Stimulated activated naive CD8-positive, alpha-beta T cell treated with anti-CD3 and anti-CD28 coated beads, Interleukin-15, Interleukin-2, amounts not matched to agents 100 ng/mL and 50 ng/mL, for 24 hours (primary cell): ENCODE results near the gene ETV5.

Source experiments
- H3K27ac Mint-ChIP-seq: one replicate; pipeline ENCODE4 v1.8.0; 2021; ENCODE audit warnings: mild to moderate bottlenecking, mixed read lengths
- H3K27me3 Mint-ChIP-seq: one replicate; pipeline ENCODE4 v1.8.0; 2021; ENCODE audit warnings: mixed read lengths
- H3K36me3 Mint-ChIP-seq: one replicate; pipeline ENCODE4 v1.8.0; 2021; ENCODE audit warnings: low read depth, mixed read lengths
- H3K4me1 Mint-ChIP-seq: one replicate; pipeline ENCODE4 v1.8.0; 2021; ENCODE audit warnings: low read depth, mixed read lengths
- H3K4me3 Mint-ChIP-seq: one replicate; pipeline ENCODE4 v1.8.0; 2021; ENCODE audit warnings: mild to moderate bottlenecking, mixed read lengths
- H3K9me3 Mint-ChIP-seq: one replicate; pipeline ENCODE4 v1.8.0; 2021; ENCODE audit warnings: mixed read lengths

ETV5 gene

GRCh38 chr3:186094271-186094670 lies 14.6 kb downstream of the ETV5 start:
- H3K27me3 Mint-ChIP-seq, result peaks cover 87% of the 10 kb centered on the region
- H3K9me3 Mint-ChIP-seq, result no peaks in the 10 kb centered on the region
- H3K27ac Mint-ChIP-seq, result no peak overlapping the region
- H3K4me1 Mint-ChIP-seq, result peaks cover 4% of the 10 kb centered on the region
- H3K4me3 Mint-ChIP-seq, result no peak overlapping the region
- H3K36me3 Mint-ChIP-seq, result no peaks in the 10 kb centered on the region

GRCh38 chr3:186093271-186093900 lies 15.5 kb downstream of the ETV5 start:
- peaks cover 4% of the 10 kb centered on the region for H3K4me1 Mint-ChIP-seq
- no peaks in the 10 kb centered on the region for H3K9me3 Mint-ChIP-seq
- peaks cover 87% of the 10 kb centered on the region for H3K27me3 Mint-ChIP-seq
- H3K4me3 Mint-ChIP-seq, result no peak overlapping the region
- H3K36me3 Mint-ChIP-seq, result no peaks in the 10 kb centered on the region
- H3K27ac Mint-ChIP-seq, result no peak overlapping the region

GRCh38 chr3:186092360-186093070 lies 16.4 kb downstream of the ETV5 start:
- no peaks in the 10 kb centered on the region for H3K36me3 Mint-ChIP-seq
- no peaks in the 10 kb centered on the region for H3K9me3 Mint-ChIP-seq
- no peak overlapping the region for H3K4me3 Mint-ChIP-seq
- H3K27me3 Mint-ChIP-seq, result peaks cover 78% of the 10 kb centered on the region
- H3K27ac Mint-ChIP-seq, result no peak overlapping the region
- no peaks in the 10 kb centered on the region for H3K4me1 Mint-ChIP-seq

GRCh38 chr3:186090901-186091300 lies 18.0 kb downstream of the ETV5 start:
- Mint-ChIP-seq H3K27me3 (peaks cover 71% of the 10 kb centered on the region), H3K4me3 (no peak overlapping the region), H3K4me1 (no peaks in the 10 kb centered on the region), H3K36me3 (no peaks in the 10 kb centered on the region), H3K9me3 (no peaks in the 10 kb centered on the region), H3K27ac (no peak overlapping the region)

GRCh38 chr3:186088335-186088734 lies 20.6 kb downstream of the ETV5 start:
- Mint-ChIP-seq H3K4me3 (no peak overlapping the region), H3K36me3 (no peaks in the 10 kb centered on the region), H3K27ac (no peak overlapping the region), H3K4me1 (no peaks in the 10 kb centered on the region), H3K9me3 (no peaks in the 10 kb centered on the region), H3K27me3 (peaks cover 46% of the 10 kb centered on the region)

- no peaks in the 10 kb centered on the region for H3K36me3 Mint-ChIP-seq
- no peak overlapping the region for H3K27ac Mint-ChIP-seq
- H3K4me3 Mint-ChIP-seq, result no peak overlapping the region
- H3K27me3 Mint-ChIP-seq, result peaks cover 35% of the 10 kb centered on the region
- no peaks in the 10 kb centered on the region for H3K9me3 Mint-ChIP-seq
- H3K4me1 Mint-ChIP-seq, result no peaks in the 10 kb centered on the region
These were observed 24.6 kb downstream of the ETV5 start for GRCh38 chr3:186084264-186084663.

GRCh38 chr3:186083746-186084145 lies 25.1 kb downstream of the ETV5 start:
- Mint-ChIP-seq H3K36me3 (no peaks in the 10 kb centered on the region), H3K4me3 (no peak overlapping the region), H3K27ac (no peak overlapping the region), H3K4me1 (no peaks in the 10 kb centered on the region), H3K9me3 (no peaks in the 10 kb centered on the region), H3K27me3 (peaks cover 30% of the 10 kb centered on the region)

GRCh38 chr3:186082150-186082549 lies 26.7 kb downstream of the ETV5 start:
- H3K27ac Mint-ChIP-seq, result no peak overlapping the region
- no peaks in the 10 kb centered on the region for H3K36me3 Mint-ChIP-seq
- H3K27me3 Mint-ChIP-seq, result peaks cover 26% of the 10 kb centered on the region
- H3K4me3 Mint-ChIP-seq, result no peak overlapping the region
- H3K4me1 Mint-ChIP-seq, result no peaks in the 10 kb centered on the region
- no peaks in the 10 kb centered on the region for H3K9me3 Mint-ChIP-seq

- peaks cover 22% of the 10 kb centered on the region for H3K27me3 Mint-ChIP-seq
These were observed 27.2 kb downstream of the ETV5 start for GRCh38 chr3:186081678-186082077.

GRCh38 chr3:186080849-186081438 lies 27.9 kb downstream of the ETV5 start:
- H3K27me3 Mint-ChIP-seq, result peaks cover 17% of the 10 kb centered on the region
- no peaks in the 10 kb centered on the region for H3K9me3 Mint-ChIP-seq
- no peak overlapping the region for H3K4me3 Mint-ChIP-seq
- no peaks in the 10 kb centered on the region for H3K36me3 Mint-ChIP-seq
- H3K27ac Mint-ChIP-seq, result no peak overlapping the region
- H3K4me1 Mint-ChIP-seq, result no peaks in the 10 kb centered on the region

More at GRCh38 chr3:186081678-186082077, 27.2 kb downstream of the ETV5 start:
- H3K4me3 Mint-ChIP-seq, result no peak overlapping the region
- no peaks in the 10 kb centered on the region for H3K9me3 Mint-ChIP-seq
- H3K4me1 Mint-ChIP-seq, result no peaks in the 10 kb centered on the region
- no peak overlapping the region for H3K27ac Mint-ChIP-seq
- H3K36me3 Mint-ChIP-seq, result no peaks in the 10 kb centered on the region

- Mint-ChIP-seq H3K4me3 (no peak overlapping the region), H3K27me3 (peaks cover 20% of the 10 kb centered on the region), H3K27ac (no peak overlapping the region), H3K36me3 (peaks cover 3% of the 10 kb centered on the region), H3K9me3 (no peaks in the 10 kb centered on the region), H3K4me1 (no peaks in the 10 kb centered on the region)
These were observed 29.0 kb downstream of the ETV5 start for GRCh38 chr3:186079925-186080324.

GRCh38 chr3:186077466-186077865 lies 31.4 kb downstream of the ETV5 start:
- Mint-ChIP-seq H3K4me1 (no peaks in the 10 kb centered on the region), H3K9me3 (no peaks in the 10 kb centered on the region), H3K4me3 (no peak overlapping the region), H3K27me3 (peaks cover 22% of the 10 kb centered on the region), H3K27ac (no peak overlapping the region), H3K36me3 (peaks cover 3% of the 10 kb centered on the region)

- Mint-ChIP-seq H3K36me3 (peaks cover 3% of the 10 kb centered on the region), H3K4me3 (no peak overlapping the region), H3K4me1 (no peaks in the 10 kb centered on the region), H3K27me3 (peaks cover 21% of the 10 kb centered on the region), H3K27ac (no peak overlapping the region), H3K9me3 (no peaks in the 10 kb centered on the region)
These were observed 32.8 kb downstream of the ETV5 start for GRCh38 chr3:186075931-186076567.

GRCh38 chr3:186075489-186075888 lies 33.4 kb downstream of the ETV5 start:
- Mint-ChIP-seq H3K4me1 (no peaks in the 10 kb centered on the region), H3K4me3 (no peak overlapping the region), H3K27me3 (peaks cover 19% of the 10 kb centered on the region), H3K27ac (no peak overlapping the region), H3K9me3 (no peaks in the 10 kb centered on the region), H3K36me3 (peaks cover 3% of the 10 kb centered on the region)

GRCh38 chr3:186073641-186074040 lies 35.2 kb downstream of the ETV5 start:
- no peak overlapping the region for H3K4me3 Mint-ChIP-seq
- H3K27me3 Mint-ChIP-seq, result peaks cover 27% of the 10 kb centered on the region
- no peaks in the 10 kb centered on the region for H3K9me3 Mint-ChIP-seq
- H3K4me1 Mint-ChIP-seq, result peaks cover under 1% of the 10 kb centered on the region
- peaks cover 3% of the 10 kb centered on the region for H3K36me3 Mint-ChIP-seq
- H3K27ac Mint-ChIP-seq, result no peak overlapping the region
